GM12873 (cell line): ENCODE data around the gene PYGL.
A peak's percentile ranks its signal among the peaks of the same experiment; 100 is the strongest.

ENCODE experiments used
- CTCF ChIP-seq: IDR thresholded peaks from 2 replicates; pipeline ENCODE4 v1.5.1; 2012; ENCODE audit warnings: low read depth, mild to moderate bottlenecking, moderate library complexity, low read length, control low read depth; ENCODE audit not compliant: insufficient read depth; ENCODE audit errors: missing control alignments

PYGL gene

GRCh38 chr14:50871914-50872732 is 72.2 kb downstream of the PYGL start, which contains the start of gene ABHD12B:
Gene ABHD12B, plus strand, starts transcription at chr14:50872053. Its CDS starts 122 bp downstream, at chr14:50872175.
- no peak for TF ChIP-seq CTCF

GRCh38 chr14:50871228-50871627 is 73.1 kb downstream of the PYGL start:
- no peak for TF ChIP-seq CTCF

- no peak for TF ChIP-seq CTCF
These were observed 78.7 kb downstream of the PYGL start for GRCh38 chr14:50865391-50866076.

- no peak for TF ChIP-seq CTCF
These were observed 79.3 kb downstream of the PYGL start for GRCh38 chr14:50864946-50865345.

- no peak for TF ChIP-seq CTCF
These were observed 80.0 kb downstream of the PYGL start for GRCh38 chr14:50864237-50864636.

- no peak for TF ChIP-seq CTCF
These were observed 82.2 kb downstream of the PYGL start for GRCh38 chr14:50862036-50862570.

- TF ChIP-seq CTCF = peak; percentile 70
These were observed 83.7 kb downstream of the PYGL start for GRCh38 chr14:50860478-50861086.
